SU-DHL-6 (cell line): ENCODE data around the gene FCRL4.

Experiments used
- H2AFZ ChIP-seq: fragments of 200-600 bp; sonication (generic); 2 replicates; pipeline ENCODE4 v1.6.1; 2014; ENCODE audit warnings: low read depth, mild to moderate bottlenecking, moderate library complexity, mixed read lengths, antibody characterized with exemption, low read length; ENCODE audit not compliant: severe bottlenecking
- H3F3A ChIP-seq: fragments of 200-600 bp; shearing (Covaris generic); 2 replicates; pipeline ENCODE4 v1.6.0; 2016; ENCODE audit warnings: antibody characterized with exemption, mild to moderate bottlenecking; ENCODE audit not compliant: insufficient read depth
- H3K27ac ChIP-seq: fragments of 200-600 bp; sonication (generic); 2 replicates; pipeline ENCODE4 v1.5.1; 2016; ENCODE audit warnings: low read depth, mild to moderate bottlenecking, low read length, moderate library complexity, mixed read lengths
- H3K27me3 ChIP-seq: fragments of 200-600 bp; sonication (generic), shearing (Covaris generic); 2 replicates; pipeline ENCODE4 v1.6.0; 2014; ENCODE audit warnings: mild to moderate bottlenecking, low read length
- H3K36me3 ChIP-seq: fragments of 200-600 bp; sonication (generic); 2 replicates; pipeline ENCODE4 v1.6.1; 2014; ENCODE audit warnings: mild to moderate bottlenecking, low read length, mixed read lengths
- H3K4me2 ChIP-seq: fragments of 300-600, 200-600 bp; shearing (Covaris generic), sonication (generic); 2 replicates; pipeline ENCODE4 v1.6.0; 2014; ENCODE audit warnings: low read length, low read depth, mild to moderate bottlenecking; ENCODE audit not compliant: poor library complexity, severe bottlenecking
- H3K4me3 ChIP-seq: fragments of 200-600 bp; sonication (generic); 2 replicates; pipeline ENCODE4 v1.5.1; 2014; ENCODE audit warnings: antibody characterized with exemption, low read length, mild to moderate bottlenecking, mixed read lengths; ENCODE audit not compliant: insufficient read depth, poor library complexity, severe bottlenecking
- H3K79me2 ChIP-seq: fragments of 200-600 bp; sonication (generic); 2 replicates; pipeline ENCODE4 v1.6.1; 2014; ENCODE audit warnings: mild to moderate bottlenecking, low read length, moderate library complexity; ENCODE audit not compliant: insufficient read depth
- H3K9ac ChIP-seq: fragments of 200-600 bp; sonication (generic); 2 replicates; pipeline ENCODE4 v1.7.0; 2014; ENCODE audit warnings: mild to moderate bottlenecking, low read length
- H3K9me2 ChIP-seq: fragments of 200-600 bp; sonication (generic); replicated peaks from 2 replicates; pipeline ENCODE4 v1.6.1; 2014; ENCODE audit warnings: low read length; ENCODE audit not compliant: insufficient read depth
- H3K9me3 ChIP-seq: fragments of 200-600 bp; sonication (generic); 2 replicates; pipeline ENCODE4 v1.6.1; 2014; ENCODE audit warnings: low read length, mixed read lengths; ENCODE audit not compliant: insufficient read depth
- H4K20me1 ChIP-seq: fragments of 200-600 bp; sonication (generic); 2 replicates; pipeline ENCODE4 v1.6.1; 2014; ENCODE audit warnings: low read depth, mild to moderate bottlenecking, antibody characterized with exemption, low read length, moderate library complexity, mixed read lengths
- CTCF ChIP-seq: fragments of 200-600 bp; sonication (generic); IDR thresholded peaks from one replicate; pipeline ENCODE4 v1.5.1; 2017; ENCODE audit warnings: antibody characterized with exemption, mild to moderate bottlenecking, low read length, moderate library complexity; ENCODE audit not compliant: insufficient read depth, poor library complexity, severe bottlenecking
- EZH2phosphoT487 ChIP-seq: fragments of 200-600 bp; sonication (generic), shearing (Covaris generic); conservative IDR thresholded peaks from 2 replicates; pipeline ENCODE4 v1.6.1; 2018; ENCODE audit warnings: mild to moderate bottlenecking, antibody characterized with exemption, low read length, moderate library complexity, mixed read lengths

Gene FCRL4

GRCh38 chr1:157532569-157532968 is 65.3 kb downstream of the FCRL4 start:
- no peaks in the 10 kb centered on the region for H3K9me2 ChIP-seq
- no peak overlapping the region for H3K4me3 ChIP-seq
- H3K9ac ChIP-seq = no peak overlapping the region
- H2AFZ ChIP-seq = no peak overlapping the region
- no peaks in the 10 kb centered on the region for H3F3A ChIP-seq
- no peaks in the 10 kb centered on the region for H3K9me3 ChIP-seq
- no peaks in the 10 kb centered on the region for H3K79me2 ChIP-seq
- H3K4me2 ChIP-seq = no peak overlapping the region
- TF ChIP-seq CTCF (no peak), EZH2phosphoT487 (no peak)
- no peak overlapping the region for H3K27ac ChIP-seq
- no peaks in the 10 kb centered on the region for H3K27me3 ChIP-seq
- no peaks in the 10 kb centered on the region for H4K20me1 ChIP-seq
- H3K36me3 ChIP-seq = peaks cover 6% of the 10 kb centered on the region; the same call in 1 of the 2 replicates

- Histone ChIP-seq H4K20me1 (no peaks in the 10 kb centered on the region), H3K36me3 (no peaks in the 10 kb centered on the region), H3K9ac (no peak overlapping the region), H3K27ac (no peak overlapping the region), H3K79me2 (no peaks in the 10 kb centered on the region), H3K9me2 (no peaks in the 10 kb centered on the region), H3F3A (no peaks in the 10 kb centered on the region), H2AFZ (no peak overlapping the region), H3K9me3 (no peaks in the 10 kb centered on the region), H3K27me3 (no peaks in the 10 kb centered on the region), H3K4me3 (no peak overlapping the region), H3K4me2 (no peak overlapping the region)
- TF ChIP-seq EZH2phosphoT487 = no peak
- TF ChIP-seq CTCF = no peak
Measured at GRCh38 chr1:157523774-157524493, 74.0 kb downstream of the FCRL4 start.
